ENCODE measurements around the gene MYL12A.
A peak's percentile ranks its signal among the peaks of the same experiment; 100 is the strongest.
"Not testable (repeated sequence)": the region's sequence is repeated elsewhere in the genome, so short reads cannot be mapped to it uniquely, and the experiment has no call there.

Gene MYL12A

GRCh38 chr18:3247240-3248061 is at the start of gene MYL12A:
TSS of gene MYL12A (plus strand) at chr18:3247801. CDS start at chr18:3253248, 5,447 bp downstream.
- DNase-seq (ENCODE audit: low read depth): peak; percentile 94

DNA sequence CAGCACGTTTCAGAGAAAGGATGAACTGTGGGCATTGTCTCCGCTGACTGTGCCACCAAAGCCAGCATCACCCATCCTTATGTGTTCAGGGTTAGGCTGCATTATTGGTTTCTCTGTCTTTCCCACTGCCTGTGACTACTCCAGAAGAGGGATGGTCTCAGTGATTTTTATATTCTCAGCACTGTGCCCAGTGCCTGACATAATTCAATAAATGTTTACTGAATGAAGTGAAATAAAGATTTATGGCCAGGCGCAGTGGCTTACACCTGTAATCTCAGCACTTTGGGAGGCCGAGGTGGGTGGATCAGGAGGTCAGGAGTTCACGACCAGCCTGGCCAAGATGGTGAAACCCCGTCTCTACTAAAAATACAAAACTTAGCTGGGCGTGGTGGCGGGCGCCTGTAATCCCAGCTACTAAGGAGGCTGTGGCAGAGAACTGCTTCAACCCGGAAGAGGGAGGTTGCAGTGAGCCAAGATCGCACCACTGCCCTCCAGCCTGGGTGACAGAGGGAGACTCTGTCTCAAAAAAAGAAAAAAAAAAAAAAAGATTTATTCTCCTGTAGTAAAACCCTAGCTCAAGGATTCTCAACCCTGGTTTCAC is 49.2 kb upstream of the MYL12A start:
- DNase-seq (ENCODE audit: low read depth): not testable (repeated sequence)

- no peak for DNase-seq (ENCODE audit: low read depth)
Measured at GRCh38 chr18:3199942-3200645, 47.5 kb upstream of the MYL12A start.

DNA sequence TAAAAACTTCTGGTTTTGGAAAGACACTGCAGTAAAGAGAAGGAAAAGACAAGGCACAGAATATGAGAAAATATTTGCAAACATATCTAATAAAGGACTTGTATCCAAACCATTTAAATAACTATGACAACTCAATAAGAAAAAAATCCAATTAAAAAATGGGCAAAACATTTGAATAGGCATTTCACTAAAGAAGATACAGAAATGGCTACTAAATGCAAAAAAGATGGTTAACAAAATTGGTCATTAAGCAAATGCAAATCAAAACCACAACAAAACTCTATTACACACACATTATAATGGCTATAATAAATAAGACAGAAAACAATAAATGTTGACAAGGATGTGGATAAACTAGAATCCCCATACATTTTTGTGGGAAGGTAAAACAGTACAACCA is 42.4 kb upstream of the MYL12A start:
- no peak for DNase-seq (ENCODE audit: low read depth)

- no peak for DNase-seq (ENCODE audit: low read depth)
Measured at GRCh38 chr18:3207565-3207964, 40.0 kb upstream of the MYL12A start.

- no peak for DNase-seq (ENCODE audit: low read depth)
Measured at GRCh38 chr18:3209859-3210569, 37.6 kb upstream of the MYL12A start.

GRCh38 chr18:3211236-3211992 is 36.2 kb upstream of the MYL12A start:
- DNase-seq (ENCODE audit: low read depth): no peak

GRCh38 chr18:3212657-3213056 is 34.9 kb upstream of the MYL12A start:
- no peak for DNase-seq (ENCODE audit: low read depth)

DNA sequence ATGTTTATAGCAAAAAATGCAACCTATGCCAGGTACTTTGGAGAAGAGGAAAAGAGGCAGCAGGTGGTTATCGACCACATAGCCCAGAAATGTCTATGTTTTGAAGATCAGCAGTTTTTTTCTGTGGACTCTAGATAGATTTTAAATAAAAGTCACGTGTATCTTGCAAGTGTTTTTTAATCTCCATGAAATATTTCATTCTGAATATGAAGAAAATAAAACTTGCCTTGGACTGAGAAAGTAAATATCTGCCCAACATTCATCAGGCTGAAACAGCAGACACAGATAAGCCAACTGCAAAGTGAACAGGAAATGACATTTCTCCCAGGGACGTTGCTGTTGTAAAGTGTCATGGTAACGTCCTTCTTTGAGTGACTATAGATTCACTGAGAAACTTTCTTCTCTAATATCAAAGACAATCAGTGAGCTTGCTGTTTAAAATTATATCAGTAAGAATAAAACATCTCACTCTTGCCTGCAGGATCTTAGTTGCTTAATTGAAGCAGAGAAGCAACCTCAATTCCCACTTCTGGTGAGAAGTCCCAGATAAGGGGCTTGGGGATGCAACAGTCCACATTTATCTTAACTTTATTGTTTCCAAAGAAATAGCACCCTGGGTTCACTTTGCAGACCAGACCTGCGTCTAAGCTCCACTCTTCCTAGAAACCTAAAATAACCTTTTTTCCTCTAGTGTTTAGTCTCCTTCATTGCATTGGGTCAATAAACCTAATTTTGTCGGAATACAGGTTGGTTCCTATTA is 34.1 kb upstream of the MYL12A start:
- DNase-seq (ENCODE audit: low read depth): no peak

GRCh38 chr18:3214855-3215637 is 32.6 kb upstream of the MYL12A start:
- no peak for DNase-seq (ENCODE audit: low read depth)

DNA sequence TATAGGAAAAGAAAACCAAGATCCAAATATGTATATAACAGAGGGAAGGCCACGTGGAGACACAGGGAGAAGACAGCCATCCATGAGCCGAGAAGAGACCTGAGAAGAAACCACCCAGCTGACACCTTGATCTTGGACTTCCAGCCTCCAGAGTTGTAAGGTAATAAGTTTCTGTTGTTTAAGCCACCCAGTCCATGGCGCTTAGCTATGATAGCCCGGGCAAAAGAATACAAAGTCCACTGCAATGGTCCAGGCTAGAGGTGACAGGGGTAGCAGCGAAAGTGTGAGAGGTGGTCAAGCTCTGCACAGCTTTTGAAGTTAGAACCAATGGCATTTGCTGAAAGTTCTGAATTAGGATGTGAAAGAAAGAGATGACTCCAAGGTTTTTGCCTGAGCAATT is 30.6 kb upstream of the MYL12A start:
- DNase-seq (ENCODE audit: low read depth): no peak

- DNase-seq (ENCODE audit: low read depth): no peak
Measured at GRCh38 chr18:3217948-3218647, 29.5 kb upstream of the MYL12A start.

- DNase-seq (ENCODE audit: low read depth): no peak
Measured at GRCh38 chr18:3218819-3219218, 28.8 kb upstream of the MYL12A start.

DNA sequence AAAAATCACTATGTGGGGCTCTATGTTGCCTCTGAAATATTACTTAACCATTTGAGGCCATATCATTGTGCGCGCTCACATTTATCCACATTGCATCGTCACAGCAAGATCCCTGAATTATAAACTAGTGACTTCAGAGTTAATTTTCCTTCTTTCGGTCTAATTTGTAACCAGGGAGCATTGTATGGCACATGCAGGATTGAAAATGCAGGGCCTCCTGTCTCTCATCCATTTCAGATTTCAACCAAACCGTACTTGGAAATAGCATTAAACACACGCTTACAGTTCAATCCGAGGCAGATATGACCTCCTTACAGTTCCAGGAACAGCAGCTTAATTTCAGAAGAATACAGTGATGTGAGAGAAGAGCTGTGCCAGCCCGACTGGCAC is 28.4 kb upstream of the MYL12A start:
- DNase-seq (ENCODE audit: low read depth): no peak

DNA sequence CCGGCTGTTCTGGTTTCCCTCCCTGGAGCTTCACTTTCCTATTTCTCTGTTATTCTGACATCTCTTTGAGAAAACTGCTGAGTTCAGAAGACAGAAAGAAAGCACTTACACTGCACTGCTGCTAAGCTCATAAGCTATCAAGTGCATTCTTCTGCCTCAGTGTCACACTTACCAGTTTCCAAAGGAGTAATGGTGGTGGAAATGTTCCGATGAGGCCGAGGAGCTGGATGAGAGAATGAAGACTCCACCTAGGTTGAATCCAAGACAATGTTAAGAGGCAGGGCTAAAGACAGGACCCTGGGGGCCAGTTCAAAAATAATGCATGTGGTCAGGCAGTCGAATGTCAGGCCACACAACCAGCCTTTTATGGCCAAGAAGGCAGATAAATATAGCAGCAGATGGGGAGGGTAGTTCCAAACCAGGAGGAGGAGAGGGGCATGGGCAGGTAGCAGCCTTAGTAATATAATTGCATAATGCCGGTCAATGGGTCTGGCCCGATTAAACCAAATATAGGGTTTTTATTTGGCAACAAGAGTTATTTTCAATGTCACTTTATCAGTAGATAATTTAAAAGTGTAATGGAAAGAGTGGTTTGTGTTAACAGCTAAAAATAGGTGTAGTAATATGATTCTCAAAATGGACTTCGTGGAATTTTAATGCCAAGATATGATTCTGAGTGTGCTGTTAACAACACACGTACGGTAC is 27.8 kb upstream of the MYL12A start, which contains the start of gene MYOM1:
Gene MYOM1, minus strand, starts transcription at position 338 of the 705 bp plus-strand sequence. CDS start 4,745 bp downstream, outside the sequence.
- DNase-seq (ENCODE audit: low read depth): no peak

- DNase-seq (ENCODE audit: low read depth): not testable (repeated sequence)
Measured at GRCh38 chr18:3220868-3221267, 26.7 kb upstream of the MYL12A start.

DNA sequence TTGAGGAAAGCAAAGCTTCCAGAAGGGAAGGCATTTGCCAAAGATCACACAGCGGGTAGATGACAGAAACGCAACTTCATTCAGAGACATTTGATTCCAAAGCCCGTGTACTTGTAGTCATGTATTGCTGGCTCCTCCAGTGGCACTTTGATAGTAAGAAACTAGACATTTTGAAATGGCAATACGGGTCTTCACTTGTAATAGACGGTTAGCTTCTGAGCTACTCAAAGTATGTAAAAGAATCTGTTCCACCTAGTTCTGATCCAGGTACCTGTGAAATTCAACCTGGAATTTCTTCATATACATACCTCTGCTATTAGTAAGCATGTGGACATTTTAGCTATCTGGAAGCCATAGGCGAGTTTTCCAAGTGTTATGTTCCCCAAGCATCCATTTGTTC is 26.1 kb upstream of the MYL12A start:
- DNase-seq (ENCODE audit: low read depth): no peak

DNA sequence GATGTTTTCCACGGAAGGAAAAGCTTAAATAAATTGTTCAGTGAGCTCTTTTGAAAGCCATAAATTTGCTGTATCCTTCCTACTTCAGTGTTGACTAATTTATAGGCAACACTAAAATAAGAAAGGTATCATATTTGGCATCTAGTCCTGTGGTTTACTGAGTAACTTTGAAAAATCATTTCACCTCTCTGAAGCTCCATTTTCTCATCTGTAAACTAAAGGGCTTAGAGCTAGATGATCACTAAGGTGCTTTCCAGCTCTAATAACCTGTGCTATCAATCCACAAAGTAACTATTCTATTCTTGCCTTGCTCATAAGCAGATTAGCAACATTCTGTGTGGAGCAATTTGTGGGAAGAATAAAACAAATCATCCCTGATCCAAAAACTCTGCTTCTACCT is 24.2 kb upstream of the MYL12A start:
- DNase-seq (ENCODE audit: low read depth): no peak

- no peak for DNase-seq (ENCODE audit: low read depth)
Measured at GRCh38 chr18:3224223-3224622, 23.4 kb upstream of the MYL12A start.
